GM19238 (cell line): ENCODE measurements around the gene CUTC.
"Not testable (repeated sequence)": the region's sequence is repeated elsewhere in the genome, so short reads cannot be mapped to it uniquely, and the experiment has no call there.

Source experiments
- DNase-seq: peaks from one replicate; pipeline ENCODE4 v3.0.0; 2011; ENCODE audit warnings: low spot score; ENCODE audit not compliant: insufficient read length

CUTC gene

GRCh38 chr10:99742701-99743100 is 10.7 kb downstream of the CUTC start:
- no peak for DNase-seq

GRCh38 chr10:99743841-99744240 is 11.8 kb downstream of the CUTC start:
- DNase-seq, result no peak

GRCh38 chr10:99746166-99746565 is 14.1 kb downstream of the CUTC start:
- not testable (repeated sequence) for DNase-seq

- DNase-seq, result no peak
Observed at GRCh38 chr10:99748823-99749451, 16.9 kb downstream of the CUTC start.

GRCh38 chr10:99750641-99751040 is 18.6 kb downstream of the CUTC start:
- DNase-seq, result no peak

GRCh38 chr10:99754670-99755069 is 22.6 kb downstream of the CUTC start:
- DNase-seq, result no peak

GRCh38 chr10:99756159-99756558 is 24.1 kb downstream of the CUTC start:
- no peak for DNase-seq

- no peak for DNase-seq
Observed at GRCh38 chr10:99758211-99758891, 26.3 kb downstream of the CUTC start.

- no peak for DNase-seq
Observed at GRCh38 chr10:99760321-99760720, 28.3 kb downstream of the CUTC start.

GRCh38 chr10:99761365-99761764 is 29.3 kb downstream of the CUTC start:
- DNase-seq, result no peak

GRCh38 chr10:99765672-99766301 is 33.8 kb downstream of the CUTC start:
- DNase-seq, result no peak

GRCh38 chr10:99766302-99766681 is 34.3 kb downstream of the CUTC start:
- no peak for DNase-seq

GRCh38 chr10:99767901-99768300 is 35.9 kb downstream of the CUTC start:
- DNase-seq, result no peak

- DNase-seq, result no peak
Observed at GRCh38 chr10:99768556-99768955, 36.5 kb downstream of the CUTC start.

- no peak for DNase-seq
Observed at GRCh38 chr10:99769706-99770105, 37.7 kb downstream of the CUTC start.

GRCh38 chr10:99770408-99771045 is 38.5 kb downstream of the CUTC start:
- DNase-seq, result no peak

GRCh38 chr10:99775850-99776249 is 43.8 kb downstream of the CUTC start:
- DNase-seq, result no peak

- no peak for DNase-seq
Observed at GRCh38 chr10:99777918-99778714, 46.1 kb downstream of the CUTC start.

- no peak for DNase-seq
Observed at GRCh38 chr10:99779335-99779734, 47.3 kb downstream of the CUTC start.

- no peak for DNase-seq
Observed at GRCh38 chr10:99781734-99782429, 49.8 kb downstream of the CUTC start.
